HepG2 (cell line): ENCODE results near the gene CPNE5. TPM values are rescaled to one million over a fixed set of nuclear protein-coding genes. Genes with fewer than 3 reads are reported as not detected.

Experiments
- CCDC6 ChIP-seq: sonication (generic); formaldehyde crosslinking; IDR thresholded peaks from 2 replicates; pipeline ENCODE4 v1.8.1; 2022; ENCODE audit warnings: mild to moderate bottlenecking, missing genetic modification reagents, moderate library complexity
- IKZF1 ChIP-seq: fragments of 450-650 bp; IDR thresholded peaks from 2 replicates; pipeline ENCODE4 v1.7.1; 2016
- TBX2 ChIP-seq: sonication (generic); formaldehyde crosslinking; IDR thresholded peaks from 2 replicates; pipeline ENCODE4 v1.5.0; 2020; ENCODE audit warnings: missing genetic modification reagents, mild to moderate bottlenecking, borderline replicate concordance
- TFAP4 ChIP-seq: sonication (generic); IDR thresholded peaks from 2 replicates; pipeline ENCODE4 v1.6.1; 2016; ENCODE audit warnings: low read depth, borderline replicate concordance
- TRAFD1 ChIP-seq: sonication (generic); formaldehyde crosslinking; IDR thresholded peaks from 2 replicates; pipeline ENCODE4 v1.5.1; 2020; ENCODE audit warnings: missing genetic modification reagents, mild to moderate bottlenecking, borderline replicate concordance
- ZZZ3 ChIP-seq: sonication (generic); formaldehyde crosslinking; IDR thresholded peaks from 2 replicates; pipeline ENCODE4 v1.4.0; 2020; ENCODE audit warnings: missing genetic modification reagents, mild to moderate bottlenecking, borderline replicate concordance
- polyA plus RNA-seq, 8 experiments: library from polyadenylated mRNA; depleted of rRNA in 3 of 8; stranded (reverse) in 7 of 8; unstranded in 1 of 8; fragments of >200 nt; fragmentation: Illumina TruSeq in 4 of 8; extraction: Trizol in 4 of 8; gene quantifications; 2 replicates each; pipeline versions ENCODE4 v1.2.1 to v1.2.3, GENCODE V29; 2011 to 2016; ENCODE audit warnings: low read depth in 4 of 8, missing spikeins in 1 of 8, mixed read lengths in 1 of 8; ENCODE audit not compliant: insufficient read depth in 1 of 8
- total RNA-seq, 5 experiments: library from RNA; depleted of rRNA; stranded (reverse); fragments of >200 nt; fragmentation: Illumina TruSeq; extraction: Trizol; gene quantifications; 2 replicates each; pipeline ENCODE4 v1.2.3, GENCODE V29; 2016; ENCODE audit warnings: low read depth in 1 of 5
- TF ChIP-seq, protein P1 (sequence below): sonication (generic); formaldehyde crosslinking; IDR thresholded peaks from 2 replicates; pipeline ENCODE4 v1.4.0; 2020; ENCODE audit warnings: missing genetic modification reagents, borderline replicate concordance
- TF ChIP-seq, protein P2 (sequence below): sonication (generic); formaldehyde crosslinking; IDR thresholded peaks from 2 replicates; pipeline ENCODE4 v1.9.0; 2022; ENCODE audit warnings: low read depth, missing genetic modification reagents
- TF ChIP-seq, protein P3 (sequence below), 2 experiments: fragments of 450-650 bp in 1 of 2; sonication (generic) in 1 of 2; formaldehyde crosslinking in 1 of 2; IDR thresholded peaks; 2 replicates each; pipeline versions ENCODE4 v1.6.1 to v1.8.0; 2016 to 2022; ENCODE audit warnings: antibody characterized with exemption in 1 of 2, mild to moderate bottlenecking in 1 of 2, missing genetic modification reagents in 1 of 2

Gene CPNE5
- total and polyA plus RNA-seq, 2 of the 13 experiments (the other 11 are each of a cell fraction or from before 2014, with no cell fraction given) = 0.16 TPM; not detected in 1

- TF ChIP-seq TBX2 (CRISPR knock-in tag) (peak; percentile 92), TRAFD1 (CRISPR knock-in tag) (0 out of 2 replicates have a peak, but pooled peaks have one; percentile 64), ZZZ3 (CRISPR knock-in tag) (peak; percentile 99), CCDC6 (CRISPR knock-in tag) (peak; percentile 59), TFAP4 (peak; percentile 93), IKZF1 (no peak)
- TF ChIP-seq, protein P1, sequence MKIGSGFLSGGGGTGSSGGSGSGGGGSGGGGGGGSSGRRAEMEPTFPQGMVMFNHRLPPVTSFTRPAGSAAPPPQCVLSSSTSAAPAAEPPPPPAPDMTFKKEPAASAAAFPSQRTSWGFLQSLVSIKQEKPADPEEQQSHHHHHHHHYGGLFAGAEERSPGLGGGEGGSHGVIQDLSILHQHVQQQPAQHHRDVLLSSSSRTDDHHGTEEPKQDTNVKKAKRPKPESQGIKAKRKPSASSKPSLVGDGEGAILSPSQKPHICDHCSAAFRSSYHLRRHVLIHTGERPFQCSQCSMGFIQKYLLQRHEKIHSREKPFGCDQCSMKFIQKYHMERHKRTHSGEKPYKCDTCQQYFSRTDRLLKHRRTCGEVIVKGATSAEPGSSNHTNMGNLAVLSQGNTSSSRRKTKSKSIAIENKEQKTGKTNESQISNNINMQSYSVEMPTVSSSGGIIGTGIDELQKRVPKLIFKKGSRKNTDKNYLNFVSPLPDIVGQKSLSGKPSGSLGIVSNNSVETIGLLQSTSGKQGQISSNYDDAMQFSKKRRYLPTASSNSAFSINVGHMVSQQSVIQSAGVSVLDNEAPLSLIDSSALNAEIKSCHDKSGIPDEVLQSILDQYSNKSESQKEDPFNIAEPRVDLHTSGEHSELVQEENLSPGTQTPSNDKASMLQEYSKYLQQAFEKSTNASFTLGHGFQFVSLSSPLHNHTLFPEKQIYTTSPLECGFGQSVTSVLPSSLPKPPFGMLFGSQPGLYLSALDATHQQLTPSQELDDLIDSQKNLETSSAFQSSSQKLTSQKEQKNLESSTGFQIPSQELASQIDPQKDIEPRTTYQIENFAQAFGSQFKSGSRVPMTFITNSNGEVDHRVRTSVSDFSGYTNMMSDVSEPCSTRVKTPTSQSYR (CRISPR knock-in tag) = peak; percentile 90; the same call in 1 of the 2 replicates
- TF ChIP-seq, protein P2, sequence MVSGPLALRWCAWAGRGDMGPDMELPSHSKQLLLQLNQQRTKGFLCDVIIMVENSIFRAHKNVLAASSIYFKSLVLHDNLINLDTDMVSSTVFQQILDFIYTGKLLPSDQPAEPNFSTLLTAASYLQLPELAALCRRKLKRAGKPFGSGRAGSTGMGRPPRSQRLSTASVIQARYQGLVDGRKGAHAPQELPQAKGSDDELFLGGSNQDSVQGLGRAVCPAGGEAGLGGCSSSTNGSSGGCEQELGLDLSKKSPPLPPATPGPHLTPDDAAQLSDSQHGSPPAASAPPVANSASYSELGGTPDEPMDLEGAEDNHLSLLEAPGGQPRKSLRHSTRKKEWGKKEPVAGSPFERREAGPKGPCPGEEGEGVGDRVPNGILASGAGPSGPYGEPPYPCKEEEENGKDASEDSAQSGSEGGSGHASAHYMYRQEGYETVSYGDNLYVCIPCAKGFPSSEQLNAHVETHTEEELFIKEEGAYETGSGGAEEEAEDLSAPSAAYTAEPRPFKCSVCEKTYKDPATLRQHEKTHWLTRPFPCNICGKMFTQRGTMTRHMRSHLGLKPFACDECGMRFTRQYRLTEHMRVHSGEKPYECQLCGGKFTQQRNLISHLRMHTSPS = peak; percentile 31; the same call in 1 of the 2 replicates
- TF ChIP-seq, protein P3, sequence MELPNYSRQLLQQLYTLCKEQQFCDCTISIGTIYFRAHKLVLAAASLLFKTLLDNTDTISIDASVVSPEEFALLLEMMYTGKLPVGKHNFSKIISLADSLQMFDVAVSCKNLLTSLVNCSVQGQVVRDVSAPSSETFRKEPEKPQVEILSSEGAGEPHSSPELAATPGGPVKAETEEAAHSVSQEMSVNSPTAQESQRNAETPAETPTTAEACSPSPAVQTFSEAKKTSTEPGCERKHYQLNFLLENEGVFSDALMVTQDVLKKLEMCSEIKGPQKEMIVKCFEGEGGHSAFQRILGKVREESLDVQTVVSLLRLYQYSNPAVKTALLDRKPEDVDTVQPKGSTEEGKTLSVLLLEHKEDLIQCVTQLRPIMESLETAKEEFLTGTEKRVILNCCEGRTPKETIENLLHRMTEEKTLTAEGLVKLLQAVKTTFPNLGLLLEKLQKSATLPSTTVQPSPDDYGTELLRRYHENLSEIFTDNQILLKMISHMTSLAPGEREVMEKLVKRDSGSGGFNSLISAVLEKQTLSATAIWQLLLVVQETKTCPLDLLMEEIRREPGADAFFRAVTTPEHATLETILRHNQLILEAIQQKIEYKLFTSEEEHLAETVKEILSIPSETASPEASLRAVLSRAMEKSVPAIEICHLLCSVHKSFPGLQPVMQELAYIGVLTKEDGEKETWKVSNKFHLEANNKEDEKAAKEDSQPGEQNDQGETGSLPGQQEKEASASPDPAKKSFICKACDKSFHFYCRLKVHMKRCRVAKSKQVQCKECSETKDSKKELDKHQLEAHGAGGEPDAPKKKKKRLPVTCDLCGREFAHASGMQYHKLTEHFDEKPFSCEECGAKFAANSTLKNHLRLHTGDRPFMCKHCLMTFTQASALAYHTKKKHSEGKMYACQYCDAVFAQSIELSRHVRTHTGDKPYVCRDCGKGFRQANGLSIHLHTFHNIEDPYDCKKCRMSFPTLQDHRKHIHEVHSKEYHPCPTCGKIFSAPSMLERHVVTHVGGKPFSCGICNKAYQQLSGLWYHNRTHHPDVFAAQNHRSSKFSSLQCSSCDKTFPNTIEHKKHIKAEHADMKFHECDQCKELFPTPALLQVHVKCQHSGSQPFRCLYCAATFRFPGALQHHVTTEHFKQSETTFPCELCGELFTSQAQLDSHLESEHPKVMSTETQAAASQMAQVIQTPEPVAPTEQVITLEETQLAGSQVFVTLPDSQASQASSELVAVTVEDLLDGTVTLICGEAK (IDR thresholded peaks at IDR 0.05) = peak; percentile 95
- TF ChIP-seq, protein P3 (CRISPR knock-in tag; IDR thresholded peaks at IDR 0.05) = peak; percentile 76; the same call in 1 of the 2 replicates
Measured at GRCh38 chr6:36885461-36886401, 46.5 kb upstream of the CPNE5 start, which contains the start of gene C6orf89 (continued).
